Transverse colon (tissue), 4 donors: ENCODE results near the gene LNX2.

Experiments
- CTCF ChIP-seq, 5 experiments: fragments of 200-600 bp in 3 of 5; fragments of 450-650 bp in 2 of 5; sonication (generic) in 3 of 5; IDR thresholded peaks; 1 replicate in 2 of 5; 2 replicates in 3 of 5; pipeline ENCODE4 v1.5.1; 2016 to 2017; ENCODE audit warnings: antibody characterized with exemption in 5 of 5, inconsistent platforms in 3 of 5, mild to moderate bottlenecking in 2 of 5, moderate library complexity in 1 of 5
- EP300 ChIP-seq: sonication (generic); formaldehyde crosslinking; IDR thresholded peaks from one replicate; pipeline ENCODE4 v1.6.1; 2017; ENCODE audit warnings: antibody characterized with exemption, low read depth
- POLR2A ChIP-seq: fragments of 450-650 bp; IDR thresholded peaks from one replicate; pipeline ENCODE4 v1.6.1; 2016; ENCODE audit warnings: antibody characterized with exemption, mild to moderate bottlenecking, moderate library complexity
- POLR2AphosphoS5 ChIP-seq, 3 donors: sonication (generic); formaldehyde crosslinking; IDR thresholded peaks; one replicate each; pipeline ENCODE4 v1.6.1; 2016; ENCODE audit warnings: antibody characterized with exemption in 3 of 3

GRCh38 chr13:27588405-27588804 lies 31.9 kb downstream of the LNX2 start:
- TF ChIP-seq CTCF (IDR thresholded peaks at IDR 0.05) = no peak
- TF ChIP-seq POLR2A = no peak
- no peak for TF ChIP-seq EP300
- TF ChIP-seq POLR2AphosphoS5 (IDR thresholded peaks at IDR 0.05) = no peak
